ENCODE measurements around the gene TAC3.
A peak's percentile ranks its signal among the peaks of the same experiment; 100 is the strongest.

DNA sequence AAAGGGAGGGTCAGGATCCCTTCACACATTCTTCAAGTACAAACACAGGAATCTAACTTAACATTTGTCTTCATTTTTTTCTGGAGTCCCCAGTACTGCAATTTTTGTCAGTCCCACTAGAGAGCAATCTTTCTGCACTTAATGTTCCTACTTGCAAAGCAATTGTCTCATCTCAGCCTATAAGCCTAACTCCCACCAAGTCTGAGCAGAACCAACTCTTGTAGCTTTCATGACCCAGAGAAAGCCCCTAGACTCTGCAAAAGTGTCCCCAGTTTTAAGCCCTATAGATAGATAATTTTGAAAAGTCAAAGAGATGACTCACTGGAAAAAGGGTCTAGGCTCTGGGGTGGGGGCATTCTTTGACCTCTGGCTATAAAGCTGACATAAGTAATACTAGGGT, 8.2 kb downstream of the TAC3 start:
- TF ChIP-seq, protein P1, sequence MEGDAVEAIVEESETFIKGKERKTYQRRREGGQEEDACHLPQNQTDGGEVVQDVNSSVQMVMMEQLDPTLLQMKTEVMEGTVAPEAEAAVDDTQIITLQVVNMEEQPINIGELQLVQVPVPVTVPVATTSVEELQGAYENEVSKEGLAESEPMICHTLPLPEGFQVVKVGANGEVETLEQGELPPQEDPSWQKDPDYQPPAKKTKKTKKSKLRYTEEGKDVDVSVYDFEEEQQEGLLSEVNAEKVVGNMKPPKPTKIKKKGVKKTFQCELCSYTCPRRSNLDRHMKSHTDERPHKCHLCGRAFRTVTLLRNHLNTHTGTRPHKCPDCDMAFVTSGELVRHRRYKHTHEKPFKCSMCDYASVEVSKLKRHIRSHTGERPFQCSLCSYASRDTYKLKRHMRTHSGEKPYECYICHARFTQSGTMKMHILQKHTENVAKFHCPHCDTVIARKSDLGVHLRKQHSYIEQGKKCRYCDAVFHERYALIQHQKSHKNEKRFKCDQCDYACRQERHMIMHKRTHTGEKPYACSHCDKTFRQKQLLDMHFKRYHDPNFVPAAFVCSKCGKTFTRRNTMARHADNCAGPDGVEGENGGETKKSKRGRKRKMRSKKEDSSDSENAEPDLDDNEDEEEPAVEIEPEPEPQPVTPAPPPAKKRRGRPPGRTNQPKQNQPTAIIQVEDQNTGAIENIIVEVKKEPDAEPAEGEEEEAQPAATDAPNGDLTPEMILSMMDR (IDR thresholded peaks at IDR 0.05; ENCODE audit: low read depth, low read length, poor library complexity, severe bottlenecking) = peak; percentile 76
- no peak for TF ChIP-seq EZH2phosphoT487 (IDR thresholded peaks at IDR 0.05; ENCODE audit: borderline replicate concordance, low read length)

Measured in DOHH2 (cell line).